ENCODE data around the gene CIRBP. TPM values are rescaled to one million over a fixed set of nuclear protein-coding genes. Genes with fewer than 3 reads are reported as not detected.

Gene CIRBP
- total RNA-seq, 1 donor from 2014 or later = 341 TPM

DNA sequence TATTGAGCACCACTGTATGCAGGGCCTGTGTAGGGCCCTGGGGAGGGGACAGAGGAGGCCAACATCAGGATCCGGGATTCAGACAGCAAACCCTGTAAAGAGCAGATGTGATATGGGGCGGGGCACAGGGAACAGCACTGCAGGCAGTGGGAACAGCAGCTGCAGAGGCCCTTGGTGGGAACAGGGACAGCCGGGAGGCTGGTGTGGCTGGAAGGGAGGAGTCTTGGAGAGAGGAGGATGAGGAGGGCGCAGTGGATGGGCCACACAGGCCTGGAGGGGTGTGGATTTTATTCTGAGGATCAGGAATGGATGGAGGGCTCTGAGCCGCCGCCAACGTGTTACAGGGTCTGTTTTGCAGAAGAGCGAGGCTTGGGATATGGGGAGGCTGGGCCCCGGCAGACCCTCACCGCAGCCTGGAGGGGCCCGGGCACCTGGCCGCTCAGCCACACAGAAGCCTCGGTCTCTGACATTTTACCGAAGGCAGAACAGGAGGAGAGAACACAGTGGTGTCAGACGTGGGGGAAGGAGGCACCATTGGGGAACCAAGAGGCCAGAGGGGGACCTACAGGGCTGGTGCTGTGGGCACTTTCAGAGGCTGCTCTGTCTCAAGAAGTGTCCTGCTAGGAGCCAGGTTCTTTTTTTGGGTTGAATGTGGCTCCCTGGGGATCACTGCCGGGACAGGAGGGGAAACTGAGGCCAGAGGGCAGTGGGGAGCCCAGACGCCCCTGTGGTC is 23.5 kb downstream of the CIRBP start:
- Mint-ChIP-seq H3K27me3 (ENCODE audit: unreplicated experiment) (peaks cover 4% of the 10 kb centered on the region), H3K4me1 (ENCODE audit: low read depth, unreplicated experiment) (no peaks in the 10 kb centered on the region), H3K27ac (ENCODE audit: unreplicated experiment) (no peak overlapping the region), H3K9me3 (ENCODE audit: unreplicated experiment) (peaks cover 2% of the 10 kb centered on the region), H3K36me3 (ENCODE audit: unreplicated experiment) (no peaks in the 10 kb centered on the region), H3K4me3 (ENCODE audit: unreplicated experiment) (no peak overlapping the region)
- TF ChIP-seq, protein P1, sequence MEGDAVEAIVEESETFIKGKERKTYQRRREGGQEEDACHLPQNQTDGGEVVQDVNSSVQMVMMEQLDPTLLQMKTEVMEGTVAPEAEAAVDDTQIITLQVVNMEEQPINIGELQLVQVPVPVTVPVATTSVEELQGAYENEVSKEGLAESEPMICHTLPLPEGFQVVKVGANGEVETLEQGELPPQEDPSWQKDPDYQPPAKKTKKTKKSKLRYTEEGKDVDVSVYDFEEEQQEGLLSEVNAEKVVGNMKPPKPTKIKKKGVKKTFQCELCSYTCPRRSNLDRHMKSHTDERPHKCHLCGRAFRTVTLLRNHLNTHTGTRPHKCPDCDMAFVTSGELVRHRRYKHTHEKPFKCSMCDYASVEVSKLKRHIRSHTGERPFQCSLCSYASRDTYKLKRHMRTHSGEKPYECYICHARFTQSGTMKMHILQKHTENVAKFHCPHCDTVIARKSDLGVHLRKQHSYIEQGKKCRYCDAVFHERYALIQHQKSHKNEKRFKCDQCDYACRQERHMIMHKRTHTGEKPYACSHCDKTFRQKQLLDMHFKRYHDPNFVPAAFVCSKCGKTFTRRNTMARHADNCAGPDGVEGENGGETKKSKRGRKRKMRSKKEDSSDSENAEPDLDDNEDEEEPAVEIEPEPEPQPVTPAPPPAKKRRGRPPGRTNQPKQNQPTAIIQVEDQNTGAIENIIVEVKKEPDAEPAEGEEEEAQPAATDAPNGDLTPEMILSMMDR (IDR thresholded peaks at IDR 0.05; ENCODE audit: partially characterized antibody, unreplicated experiment) = no peak
- peak; percentile 15 for DNase-seq

DNA sequence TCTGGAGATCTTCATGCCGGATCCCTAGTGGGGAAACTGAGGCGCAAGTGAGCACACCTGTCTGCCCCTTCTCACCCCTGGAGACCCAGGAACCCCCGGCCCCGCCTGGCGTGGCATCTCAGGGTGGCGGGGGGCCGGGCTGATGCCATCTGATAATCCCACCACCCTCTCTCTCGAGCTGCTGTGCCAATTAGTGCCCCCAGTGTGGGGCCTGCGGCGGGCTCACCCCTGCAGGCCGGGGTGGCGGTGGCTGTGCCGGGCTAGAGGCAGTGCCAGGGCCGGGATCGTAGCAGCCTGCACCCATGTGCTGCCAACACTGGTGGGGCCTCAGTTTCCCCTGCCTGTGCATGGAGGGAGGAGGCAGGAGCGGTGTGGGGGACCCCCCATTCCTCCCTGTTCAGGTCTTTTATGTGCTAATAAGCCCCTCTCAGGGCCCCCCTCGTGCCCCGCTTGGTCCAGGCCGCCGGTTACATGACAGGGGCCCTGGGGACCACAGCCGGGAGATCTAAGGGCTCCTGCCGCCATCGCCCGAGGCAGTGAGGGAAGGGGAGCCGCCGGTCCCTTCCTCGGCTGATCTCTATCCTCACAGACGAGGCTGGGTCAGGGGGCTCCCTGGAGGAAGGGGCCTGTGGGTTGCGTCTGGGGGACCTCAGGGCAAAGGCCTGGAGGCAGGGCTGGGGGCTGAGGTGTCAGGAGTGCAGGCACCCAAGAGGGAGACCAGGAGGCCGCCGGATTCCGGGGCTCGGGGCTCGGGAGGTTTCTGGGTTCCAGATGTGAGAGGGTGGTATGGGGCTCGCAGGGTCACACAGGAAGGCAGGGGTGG is 24.9 kb downstream of the CIRBP start:
- Mint-ChIP-seq H3K36me3 (ENCODE audit: unreplicated experiment) (no peaks in the 10 kb centered on the region), H3K4me1 (ENCODE audit: low read depth, unreplicated experiment) (no peaks in the 10 kb centered on the region), H3K9me3 (ENCODE audit: unreplicated experiment) (peaks cover 2% of the 10 kb centered on the region), H3K27me3 (ENCODE audit: unreplicated experiment) (peaks cover 4% of the 10 kb centered on the region), H3K4me3 (ENCODE audit: unreplicated experiment) (no peak overlapping the region), H3K27ac (ENCODE audit: unreplicated experiment) (no peak overlapping the region)
- TF ChIP-seq, protein P1 (IDR thresholded peaks at IDR 0.05; ENCODE audit: partially characterized antibody, unreplicated experiment) = no peak
- DNase-seq = peak; percentile 36

DNA sequence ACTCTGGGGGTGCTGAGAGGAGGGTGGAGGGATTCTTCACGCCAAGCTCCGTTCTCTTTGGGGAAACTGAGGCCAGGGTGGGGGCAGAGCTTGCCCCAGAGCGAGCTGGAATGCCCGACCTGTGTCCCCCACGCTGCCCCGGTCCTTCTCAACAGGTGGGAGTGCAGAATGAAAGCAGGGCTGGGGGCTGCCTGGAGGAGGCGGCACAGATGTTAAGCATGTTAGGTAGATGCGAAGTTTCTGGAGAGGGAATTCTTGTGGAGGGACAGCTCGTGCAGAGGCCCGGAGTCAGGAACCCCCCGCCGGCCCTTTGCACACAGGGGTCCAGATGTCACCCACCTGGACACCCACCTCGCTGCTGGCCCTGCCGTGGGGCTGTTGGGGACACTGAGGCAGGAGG is 25.6 kb downstream of the CIRBP start:
- Mint-ChIP-seq H3K27me3 (ENCODE audit: unreplicated experiment) (peaks cover 4% of the 10 kb centered on the region), H3K27ac (ENCODE audit: unreplicated experiment) (no peak overlapping the region), H3K4me1 (ENCODE audit: low read depth, unreplicated experiment) (no peaks in the 10 kb centered on the region), H3K9me3 (ENCODE audit: unreplicated experiment) (peaks cover 2% of the 10 kb centered on the region), H3K4me3 (ENCODE audit: unreplicated experiment) (no peak overlapping the region), H3K36me3 (ENCODE audit: unreplicated experiment) (no peaks in the 10 kb centered on the region)
- TF ChIP-seq, protein P1 (IDR thresholded peaks at IDR 0.05; ENCODE audit: partially characterized antibody, unreplicated experiment) = no peak
- DNase-seq = no peak

DNA sequence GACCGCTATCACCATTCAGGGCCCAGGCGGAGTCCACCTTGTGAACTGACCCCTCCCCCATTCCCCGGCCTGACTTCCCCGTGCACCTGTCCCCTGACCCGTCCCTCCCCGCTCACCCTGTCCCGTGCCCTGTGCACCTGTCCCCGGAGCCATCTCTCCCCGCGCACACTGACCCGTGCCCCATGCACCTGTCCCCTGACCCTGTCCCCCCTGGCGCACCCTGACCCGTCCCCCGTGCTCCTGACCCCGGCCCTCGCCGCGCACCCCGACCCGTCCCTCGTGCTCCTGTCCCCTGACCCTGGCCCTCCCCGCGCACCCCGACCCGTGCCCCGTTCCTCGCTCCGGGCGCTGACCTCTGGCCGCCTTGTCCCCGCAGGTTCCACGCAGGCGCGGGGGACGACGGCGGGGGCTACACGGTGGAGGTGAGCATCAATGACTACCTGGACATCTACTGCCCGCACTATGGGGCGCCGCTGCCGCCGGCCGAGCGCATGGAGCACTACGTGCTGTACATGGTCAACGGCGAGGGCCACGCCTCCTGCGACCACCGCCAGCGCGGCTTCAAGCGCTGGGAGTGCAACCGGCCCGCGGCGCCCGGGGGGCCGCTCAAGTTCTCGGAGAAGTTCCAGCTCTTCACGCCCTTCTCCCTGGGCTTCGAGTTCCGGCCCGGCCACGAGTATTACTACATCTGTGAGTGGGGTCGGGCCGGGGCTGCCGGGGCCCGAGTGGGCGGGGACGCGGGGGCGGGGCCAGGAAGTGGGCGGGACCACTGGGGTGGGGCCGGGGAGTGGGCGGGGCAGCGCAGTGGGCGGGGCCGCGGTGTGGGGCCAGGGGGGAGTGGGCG is 26.3 kb downstream of the CIRBP start:
- TF ChIP-seq, protein P1 (IDR thresholded peaks at IDR 0.05; ENCODE audit: partially characterized antibody, unreplicated experiment) = no peak
- no peaks in the 10 kb centered on the region for H3K36me3 Mint-ChIP-seq (ENCODE audit: unreplicated experiment)
- no peak overlapping the region for H3K27ac Mint-ChIP-seq (ENCODE audit: unreplicated experiment)
- H3K27me3 Mint-ChIP-seq (ENCODE audit: unreplicated experiment) = peaks cover 4% of the 10 kb centered on the region
- H3K4me3 Mint-ChIP-seq (ENCODE audit: unreplicated experiment) = no peak overlapping the region
- peak; percentile 54 for DNase-seq
- H3K9me3 Mint-ChIP-seq (ENCODE audit: unreplicated experiment) = peaks cover 2% of the 10 kb centered on the region
- no peaks in the 10 kb centered on the region for H3K4me1 Mint-ChIP-seq (ENCODE audit: low read depth, unreplicated experiment)

Data from glutamatergic neuron (in vitro differentiated cells).